Keratinocyte (primary cell): Measurements from ENCODE around the gene GTF2A1. TPM values are rescaled to one million over a fixed set of nuclear protein-coding genes. Genes with fewer than 3 reads are reported as not detected.

Experiments used
- DNase-seq: peaks from one replicate; pipeline ENCODE4 v3.0.0-alpha.2; 2011; ENCODE audit warnings: low read depth, missing footprints, low spot score
- FAIRE-seq: peaks from 2 replicates; lab custom pipeline; 2011; peaks lifted over from hg19 to GRCh38; lab: Jason Lieb, UNC
- H2AFZ ChIP-seq: 2 replicates; pipeline ENCODE4 v1.6.0; 2012; ENCODE audit warnings: low read length, control low read depth, inconsistent platforms; ENCODE audit not compliant: control insufficient read depth
- H3K27ac ChIP-seq: 2 replicates; pipeline ENCODE4 v1.5.1; 2011; ENCODE audit warnings: low read length; ENCODE audit not compliant: control insufficient read depth, insufficient read depth
- H3K27me3 ChIP-seq: 3 replicates; pipeline ENCODE4 v1.6.0; 2011; ENCODE audit warnings: low read length; ENCODE audit not compliant: control insufficient read depth, insufficient read depth; ENCODE audit errors: extremely low read depth
- H3K36me3 ChIP-seq, 2 experiments: 2 replicates in 1 of 2; 3 replicates in 1 of 2; pipeline ENCODE4 v1.5.1; 2011; ENCODE audit warnings: low read length in 2 of 2, mild to moderate bottlenecking in 1 of 2; ENCODE audit not compliant: control insufficient read depth in 2 of 2, insufficient read depth in 2 of 2; ENCODE audit errors: extremely low read depth in 1 of 2
- H3K4me1 ChIP-seq: 3 replicates; pipeline ENCODE4 v1.5.1; 2011; ENCODE audit warnings: low read length; ENCODE audit not compliant: control insufficient read depth, insufficient read depth; ENCODE audit errors: extremely low read depth
- H3K4me2 ChIP-seq: 3 replicates; pipeline ENCODE4 v1.6.0; 2011; ENCODE audit warnings: low read depth, low read length; ENCODE audit not compliant: control insufficient read depth, insufficient read depth; ENCODE audit errors: extremely low read depth
- H3K4me3 ChIP-seq, 3 experiments: fragments of 200-600 bp in 1 of 3; sonication (generic) in 1 of 3; 2 replicates in 2 of 3; 3 replicates in 1 of 3; pipeline ENCODE4 v1.5.1; 2011 to 2016; ENCODE audit warnings: low read length in 3 of 3, mild to moderate bottlenecking in 3 of 3, control low read depth in 2 of 3, inconsistent platforms in 1 of 3, low read depth in 1 of 3, mixed read lengths in 1 of 3, mixed run types in 1 of 3, moderate library complexity in 1 of 3; ENCODE audit not compliant: control insufficient read depth in 2 of 3, insufficient read depth in 2 of 3; ENCODE audit errors: extremely low read depth in 1 of 3
- H3K79me2 ChIP-seq: 2 replicates; pipeline ENCODE4 v1.6.0; 2012; ENCODE audit warnings: low read length; ENCODE audit not compliant: control insufficient read depth, insufficient read depth
- H3K9ac ChIP-seq: 3 replicates; pipeline ENCODE4 v1.6.0; 2011; ENCODE audit warnings: low read length; ENCODE audit not compliant: control insufficient read depth, insufficient read depth; ENCODE audit errors: extremely low read depth
- H3K9me1 ChIP-seq: 3 replicates; pipeline ENCODE4 v1.6.0; 2011; ENCODE audit warnings: low read length; ENCODE audit not compliant: control insufficient read depth, insufficient read depth; ENCODE audit errors: extremely low read depth
- H3K9me3 ChIP-seq: 2 replicates; pipeline ENCODE4 v1.5.1; 2012; ENCODE audit warnings: low read depth, low read length; ENCODE audit not compliant: control insufficient read depth
- H4K20me1 ChIP-seq: 3 replicates; pipeline ENCODE4 v1.6.0; 2011; ENCODE audit warnings: low read length; ENCODE audit not compliant: control insufficient read depth, insufficient read depth; ENCODE audit errors: extremely low read depth
- EZH2 ChIP-seq: IDR thresholded peaks from one replicate; pipeline ENCODE4 v1.6.1; 2012; ENCODE audit warnings: inconsistent platforms, mild to moderate bottlenecking, low read length, moderate library complexity
- dilution Hi-C: fragments of 300-500 bp; cut with MboI; formaldehyde crosslinking; loops from one replicate; pipeline ENCODE4 v1.7.0; 2020; ENCODE audit warnings: low sequenced_read_pairs; ENCODE audit not compliant: extremely low pct_ligation_motif_present
- polyA plus RNA-seq, 5 experiments: library from polyadenylated mRNA; depleted of rRNA in 3 of 5; stranded (reverse) in 3 of 5; stranded (forward) in 1 of 5; unstranded in 1 of 5; fragments of >200 nt; gene quantifications; 1 replicate in 1 of 5; 2 replicates in 3 of 5; 3 replicates in 1 of 5; pipeline versions ENCODE4 v1.2.1 to v1.2.3, GENCODE V29; 2011 to 2012; ENCODE audit warnings: missing spikeins in 2 of 5, low read depth in 1 of 5, low replicate concordance in 1 of 5
- TF ChIP-seq, protein P1 (sequence below), 3 experiments: IDR thresholded peaks in 1 of 3; conservative IDR thresholded peaks in 1 of 3; optimal IDR thresholded peaks in 1 of 3; 2 replicates in 2 of 3; 3 replicates in 1 of 3; pipeline versions ENCODE3 to v1.5.1; 2011; ENCODE audit warnings: low read length in 3 of 3, mild to moderate bottlenecking in 3 of 3, moderate library complexity in 2 of 3, control low read depth in 1 of 3, inconsistent platforms in 1 of 3; ENCODE audit not compliant: insufficient read depth in 2 of 3; ENCODE audit errors: extremely low read depth in 1 of 3

The GTF2A1 gene
- polyA plus RNA-seq, 1 donor (not counting 4 experiments of a cell fraction or from before 2014, with no cell fraction given) = 17.5 TPM

DNA sequence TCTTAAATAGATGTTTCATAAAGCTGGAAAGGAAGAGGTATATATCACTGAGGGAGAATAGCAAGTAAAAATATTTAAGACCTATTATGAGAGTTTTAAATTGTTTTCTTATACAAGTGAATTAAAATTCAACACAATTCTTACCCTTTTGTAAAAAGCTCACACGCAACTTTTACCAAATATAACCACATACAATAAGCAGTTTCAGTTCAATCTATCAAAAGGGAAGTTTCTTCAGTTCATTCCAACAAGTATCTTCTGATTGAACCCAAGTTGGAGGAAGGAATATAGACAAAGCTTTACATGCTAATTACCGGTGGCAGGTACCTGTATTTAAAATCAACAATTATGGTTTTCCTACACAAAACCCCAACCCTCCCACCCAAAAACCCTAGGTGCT lies 41.1 kb downstream of the GTF2A1 start:
- Histone ChIP-seq H3K9me1 (no peaks in the 10 kb centered on the region), H3K36me3 (no peaks in the 10 kb centered on the region)
- FAIRE-seq = no peak

DNA sequence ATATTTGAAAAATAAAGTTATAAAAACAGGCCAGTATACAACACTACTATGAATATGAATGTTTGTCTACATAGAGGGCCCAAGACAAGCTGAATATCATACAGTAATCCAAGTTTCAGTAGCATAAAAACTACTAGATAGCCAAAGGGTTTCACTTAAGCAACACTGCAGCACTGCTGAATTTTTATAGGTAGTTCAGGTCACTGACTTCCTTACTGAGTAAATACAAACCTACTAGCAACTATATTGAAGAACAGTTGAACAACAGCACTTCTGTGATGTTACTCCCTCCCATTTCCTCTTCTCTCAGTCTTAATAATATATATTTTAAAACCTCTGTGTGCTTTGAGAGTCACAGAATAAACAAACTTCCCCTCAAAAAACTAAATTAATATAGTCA lies 42.7 kb downstream of the GTF2A1 start:
- no peak overlapping the region for H2AFZ ChIP-seq
- no peaks in the 10 kb centered on the region for H3K36me3 ChIP-seq
- no peaks in the 10 kb centered on the region for H3K9me1 ChIP-seq
- H3K4me2 ChIP-seq = no peak overlapping the region
- H3K79me2 ChIP-seq = no peaks in the 10 kb centered on the region
- TF ChIP-seq, protein P1, sequence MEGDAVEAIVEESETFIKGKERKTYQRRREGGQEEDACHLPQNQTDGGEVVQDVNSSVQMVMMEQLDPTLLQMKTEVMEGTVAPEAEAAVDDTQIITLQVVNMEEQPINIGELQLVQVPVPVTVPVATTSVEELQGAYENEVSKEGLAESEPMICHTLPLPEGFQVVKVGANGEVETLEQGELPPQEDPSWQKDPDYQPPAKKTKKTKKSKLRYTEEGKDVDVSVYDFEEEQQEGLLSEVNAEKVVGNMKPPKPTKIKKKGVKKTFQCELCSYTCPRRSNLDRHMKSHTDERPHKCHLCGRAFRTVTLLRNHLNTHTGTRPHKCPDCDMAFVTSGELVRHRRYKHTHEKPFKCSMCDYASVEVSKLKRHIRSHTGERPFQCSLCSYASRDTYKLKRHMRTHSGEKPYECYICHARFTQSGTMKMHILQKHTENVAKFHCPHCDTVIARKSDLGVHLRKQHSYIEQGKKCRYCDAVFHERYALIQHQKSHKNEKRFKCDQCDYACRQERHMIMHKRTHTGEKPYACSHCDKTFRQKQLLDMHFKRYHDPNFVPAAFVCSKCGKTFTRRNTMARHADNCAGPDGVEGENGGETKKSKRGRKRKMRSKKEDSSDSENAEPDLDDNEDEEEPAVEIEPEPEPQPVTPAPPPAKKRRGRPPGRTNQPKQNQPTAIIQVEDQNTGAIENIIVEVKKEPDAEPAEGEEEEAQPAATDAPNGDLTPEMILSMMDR (optimal IDR thresholded peaks at IDR 0.05 in 1 of 3, IDR thresholded peaks at IDR 0.05 in 1 of 3, conservative IDR thresholded peaks at IDR 0.05 in 1 of 3; ENCODE audit: extremely low read depth in 1 of 3, insufficient read depth in 2 of 3, low read length in 3 of 3) = no peak
- TF ChIP-seq EZH2 = no peak
- FAIRE-seq (no peak), DNase-seq (no peak)
- no peak overlapping the region for H3K9ac ChIP-seq
- H4K20me1 ChIP-seq = no peaks in the 10 kb centered on the region
- no peaks in the 10 kb centered on the region for H3K4me1 ChIP-seq
- no peaks in the 10 kb centered on the region for H3K9me3 ChIP-seq
- no peak overlapping the region for H3K4me3 ChIP-seq
- no peaks in the 10 kb centered on the region for H3K27me3 ChIP-seq
- dilution Hi-C loops = no loop called here
- H3K27ac ChIP-seq = no peak overlapping the region

More for the DNA sequence above, 41.1 kb downstream of the GTF2A1 start:
- H4K20me1 ChIP-seq = no peaks in the 10 kb centered on the region
- no peak overlapping the region for H3K4me2 ChIP-seq
- dilution Hi-C loops = no loop called here
- no peaks in the 10 kb centered on the region for H3K79me2 ChIP-seq
- no peak overlapping the region for H3K27ac ChIP-seq
- no peak for TF ChIP-seq EZH2
- TF ChIP-seq, protein P1 (optimal IDR thresholded peaks at IDR 0.05 in 1 of 3, IDR thresholded peaks at IDR 0.05 in 1 of 3, conservative IDR thresholded peaks at IDR 0.05 in 1 of 3; ENCODE audit: extremely low read depth in 1 of 3, insufficient read depth in 2 of 3, low read length in 3 of 3) = no peak
- DNase-seq = no peak
- no peak overlapping the region for H3K4me3 ChIP-seq
- H3K4me1 ChIP-seq = no peaks in the 10 kb centered on the region
- H2AFZ ChIP-seq = no peak overlapping the region
- no peak overlapping the region for H3K9ac ChIP-seq
- H3K27me3 ChIP-seq = no peaks in the 10 kb centered on the region
- H3K9me3 ChIP-seq = no peaks in the 10 kb centered on the region
